Stimulated activated memory B cell treated with anti-CD40 and anti-IgM and Interleukin-4, amounts not matched to agents 10 μg/mL and 1 μg/mL and 100 μg/mL, for 72 hours (primary cell): ENCODE results near the gene ABCG1.

ENCODE experiments used
- ATAC-seq: fragments of 150-1000 bp; cut with Tn5 transposase; 2 replicates; pipeline ENCODE4 v1.10.0; 2021
- H3K27ac Mint-ChIP-seq: one replicate; pipeline ENCODE4 v1.8.0; 2022; ENCODE audit warnings: mild to moderate bottlenecking, mixed read lengths
- H3K27me3 Mint-ChIP-seq: one replicate; pipeline ENCODE4 v1.8.0; 2022; ENCODE audit warnings: mixed read lengths
- H3K36me3 Mint-ChIP-seq: one replicate; pipeline ENCODE4 v1.8.0; 2022; ENCODE audit warnings: mixed read lengths
- H3K4me1 Mint-ChIP-seq: one replicate; pipeline ENCODE4 v1.8.0; 2022; ENCODE audit warnings: mixed read lengths
- H3K4me3 Mint-ChIP-seq: one replicate; pipeline ENCODE4 v1.8.0; 2022; ENCODE audit warnings: mild to moderate bottlenecking, moderate library complexity, mixed read lengths
- H3K9me3 Mint-ChIP-seq: one replicate; pipeline ENCODE4 v1.8.0; 2022; ENCODE audit warnings: mixed read lengths

Gene ABCG1

DNA sequence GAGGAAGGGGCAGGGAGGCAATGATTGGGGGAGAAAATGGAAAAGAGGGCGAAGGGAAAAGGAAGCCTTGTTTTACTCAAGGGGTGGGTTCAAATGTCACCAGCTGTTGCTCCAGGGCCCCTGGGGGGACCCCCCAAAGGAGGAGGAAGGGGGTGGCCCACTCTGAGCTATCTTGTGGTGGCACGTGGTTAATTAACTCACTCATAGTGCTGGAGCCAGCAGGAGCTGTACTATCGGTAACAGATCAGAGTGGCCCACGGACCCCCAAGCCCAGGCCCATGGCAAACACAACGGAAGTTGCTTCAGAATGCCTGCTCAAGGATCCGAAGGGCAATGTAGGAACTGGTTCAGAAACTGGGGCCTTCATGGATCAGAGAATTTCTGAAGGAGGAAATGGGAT lies 124.6 kb downstream of the ABCG1 start:
- H3K27ac Mint-ChIP-seq, result no peak overlapping the region
- no peak for ATAC-seq
- H3K36me3 Mint-ChIP-seq, result no peaks in the 10 kb centered on the region
- no peaks in the 10 kb centered on the region for H3K9me3 Mint-ChIP-seq
- H3K4me3 Mint-ChIP-seq, result no peak overlapping the region
- no peaks in the 10 kb centered on the region for H3K4me1 Mint-ChIP-seq
- peaks cover 31% of the 10 kb centered on the region for H3K27me3 Mint-ChIP-seq

- Mint-ChIP-seq H3K27me3 (peaks cover 31% of the 10 kb centered on the region), H3K9me3 (no peaks in the 10 kb centered on the region), H3K4me3 (no peak overlapping the region), H3K4me1 (no peaks in the 10 kb centered on the region), H3K27ac (no peak overlapping the region), H3K36me3 (no peaks in the 10 kb centered on the region)
- ATAC-seq, result no peak
These were observed 125.1 kb downstream of the ABCG1 start for GRCh38 chr21:42343963-42344510.

DNA sequence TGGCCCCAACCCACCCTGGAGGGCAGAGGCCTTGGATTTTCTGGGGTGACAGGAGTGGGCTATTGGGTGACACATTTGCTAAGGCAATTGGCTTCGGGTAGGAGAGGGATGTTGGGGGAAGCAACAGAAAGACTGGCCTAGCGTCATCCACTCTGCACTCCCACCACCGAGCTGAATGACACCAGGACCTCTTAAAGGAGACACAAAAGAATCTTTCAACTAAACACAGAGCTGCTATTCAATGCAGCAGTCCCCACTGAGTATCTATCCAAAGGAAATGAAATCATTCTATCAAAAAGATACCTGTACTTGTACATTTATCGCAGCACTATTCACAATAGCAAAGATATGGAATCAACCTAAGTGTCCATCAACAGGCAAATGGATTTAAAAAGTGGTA lies 125.7 kb downstream of the ABCG1 start:
- no peaks in the 10 kb centered on the region for H3K36me3 Mint-ChIP-seq
- no peaks in the 10 kb centered on the region for H3K9me3 Mint-ChIP-seq
- H3K27me3 Mint-ChIP-seq, result peaks cover 31% of the 10 kb centered on the region
- ATAC-seq, result no peak
- no peak overlapping the region for H3K27ac Mint-ChIP-seq
- no peak overlapping the region for H3K4me3 Mint-ChIP-seq
- H3K4me1 Mint-ChIP-seq, result no peaks in the 10 kb centered on the region

DNA sequence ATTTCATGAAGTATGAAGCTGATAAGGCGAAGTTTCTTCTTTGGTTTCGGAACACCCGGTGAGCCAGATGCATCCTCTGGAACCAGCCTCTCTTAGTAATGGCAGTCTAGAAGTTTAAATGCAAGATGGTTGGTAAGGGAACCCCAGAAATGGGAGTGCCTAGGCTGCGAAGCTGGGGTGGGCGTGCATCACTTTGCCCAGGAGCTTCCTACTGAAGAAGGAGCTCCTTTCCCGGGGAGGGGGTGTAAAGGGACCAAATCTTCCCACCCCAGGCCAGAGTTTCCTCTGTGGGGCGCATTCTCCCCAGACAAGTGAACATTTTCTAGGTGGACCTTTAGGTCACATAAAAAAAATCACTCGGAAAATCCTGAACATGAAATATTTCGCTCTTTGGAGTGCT lies 127.5 kb downstream of the ABCG1 start:
- no peak for ATAC-seq
- Mint-ChIP-seq H3K27me3 (peaks cover 41% of the 10 kb centered on the region), H3K9me3 (no peaks in the 10 kb centered on the region), H3K4me1 (no peaks in the 10 kb centered on the region), H3K4me3 (no peak overlapping the region), H3K36me3 (no peaks in the 10 kb centered on the region), H3K27ac (no peak overlapping the region)
